Stomach (tissue), 4 donors: ENCODE data around the gene MCUB.

Source experiments
- CTCF ChIP-seq, 7 experiments: fragments of 450-650 bp in 4 of 7; fragments of 200-600 bp in 3 of 7; sonication (generic) in 3 of 7; IDR thresholded peaks; one replicate each; pipeline ENCODE4 v1.5.1; 2016 to 2019; ENCODE audit warnings: antibody characterized with exemption in 7 of 7, control low read depth in 2 of 7, mild to moderate bottlenecking in 1 of 7
- POLR2AphosphoS5 ChIP-seq, 3 donors: sonication (generic); formaldehyde crosslinking; IDR thresholded peaks; one replicate each; pipeline ENCODE4 v1.6.1; 2016; ENCODE audit warnings: antibody characterized with exemption in 3 of 3

GRCh38 chr4:109719604-109720003 is 159.6 kb downstream of the MCUB start:
- TF ChIP-seq POLR2AphosphoS5 (IDR thresholded peaks at IDR 0.05) (no peak), CTCF (IDR thresholded peaks at IDR 0.05) (no peak)
